B cell (primary cell): Measurements from ENCODE around the gene TRIM72. TPM values are rescaled to one million over a fixed set of nuclear protein-coding genes. Genes with fewer than 3 reads are reported as not detected.

ENCODE experiments used
- ATAC-seq: fragments of 200-7000 bp; cut with Tn5 transposase; one replicate; pipeline ENCODE4 v1.10.0; 2021; ENCODE audit warnings: low read depth, mild to moderate bottlenecking, moderate number of reproducible peaks, moderate library complexity
- CTCF ChIA-PET: fragments of 350-600 bp; sonication (Branson Sonifier 250); formaldehyde crosslinking; loops from one replicate; lab custom pipeline; 2021; ENCODE audit warnings: antibody characterized with exemption, inconsistent platforms; lab: Charles Lee
- POLR2A ChIA-PET: fragments of 350-600 bp; sonication (Branson Sonifier 250); formaldehyde crosslinking; loops from one replicate; lab custom pipeline; 2021; ENCODE audit warnings: antibody characterized with exemption; lab: Charles Lee
- DNase-seq: peaks from one replicate; pipeline ENCODE4 v3.0.0; 2013
- H2AFZ ChIP-seq: 2 replicates; pipeline ENCODE4 v1.6.1; 2012; ENCODE audit warnings: mild to moderate bottlenecking, low read depth, low read length; ENCODE audit not compliant: insufficient read depth, poor library complexity, severe bottlenecking
- H3K27ac ChIP-seq, 2 donors: 1 replicate in 1 of 2; 2 replicates in 1 of 2; pipeline ENCODE4 v1.5.1; 2012 to 2013; ENCODE audit warnings: low read length in 2 of 2, mild to moderate bottlenecking in 2 of 2, moderate library complexity in 1 of 2
- H3K27me3 ChIP-seq, 4 experiments: fragments of 200-600 bp in 1 of 4; sonication (generic) in 1 of 4; replicated peaks in 1 of 4; 1 replicate in 2 of 4; 2 replicates in 2 of 4; pipeline versions ENCODE4 v1.6.1 to v1.7.0; 2013 to 2016; ENCODE audit warnings: low read length in 3 of 4, mild to moderate bottlenecking in 2 of 4, mixed read lengths in 1 of 4, moderate library complexity in 1 of 4; ENCODE audit not compliant: insufficient read depth in 4 of 4, control insufficient read depth in 3 of 4; ENCODE audit errors: control extremely low read depth in 1 of 4
- H3K36me3 ChIP-seq, 2 experiments: replicated peaks in 1 of 2; 1 replicate in 1 of 2; 2 replicates in 1 of 2; pipeline versions ENCODE4 v1.6.1 to v1.7.1; 2013; ENCODE audit warnings: low read length in 1 of 2; ENCODE audit not compliant: insufficient read depth in 2 of 2, control insufficient read depth in 1 of 2; ENCODE audit errors: control extremely low read depth in 1 of 2, extremely low read depth in 1 of 2
- H3K4me1 ChIP-seq, 2 donors: fragments of 200-600 bp in 1 of 2; sonication (generic) in 1 of 2; 1 replicate in 1 of 2; 2 replicates in 1 of 2; pipeline versions ENCODE4 v1.5.1 to v1.6.1; 2013 to 2017; ENCODE audit warnings: low read length in 2 of 2; ENCODE audit not compliant: control insufficient read depth in 2 of 2, insufficient read depth in 2 of 2
- H3K4me2 ChIP-seq: replicated peaks from 2 replicates; pipeline ENCODE3; 2012; ENCODE audit warnings: mild to moderate bottlenecking, low read depth, low read length; ENCODE audit not compliant: poor library complexity, severe bottlenecking
- H3K4me3 ChIP-seq, 5 experiments: fragments of 200-600 bp in 1 of 5; sonication (generic) in 1 of 5; 1 replicate in 3 of 5; 2 replicates in 2 of 5; pipeline versions ENCODE4 v1.5.1 to v1.7.0; 2011 to 2016; ENCODE audit warnings: low read length in 4 of 5, mild to moderate bottlenecking in 4 of 5, low read depth in 2 of 5, control low read depth in 1 of 5, moderate library complexity in 1 of 5; ENCODE audit not compliant: insufficient read depth in 1 of 5; ENCODE audit errors: control extremely low read depth in 1 of 5, extremely low read depth in 1 of 5
- H3K79me2 ChIP-seq: fragments of 200-600 bp; sonication (generic); one replicate; pipeline ENCODE4 v1.6.0; 2016; ENCODE audit warnings: low read length; ENCODE audit not compliant: control insufficient read depth, insufficient read depth
- H3K9ac ChIP-seq: fragments of 200-600 bp; sonication (generic); 2 replicates; pipeline ENCODE4 v1.6.1; 2017; ENCODE audit warnings: mild to moderate bottlenecking, low read length, moderate library complexity
- H3K9me3 ChIP-seq, 3 donors: one replicate each; pipeline versions ENCODE4 v1.6.1 to v1.7.1; 2013; ENCODE audit warnings: low read length in 2 of 3; ENCODE audit not compliant: control insufficient read depth in 2 of 3, insufficient read depth in 1 of 3; ENCODE audit errors: control extremely low read depth in 1 of 3
- H4K20me1 ChIP-seq: 2 replicates; pipeline ENCODE4 v1.6.0; 2012; ENCODE audit warnings: mild to moderate bottlenecking, low read length; ENCODE audit not compliant: insufficient read depth, control insufficient read depth, poor library complexity, severe bottlenecking
- H3K27ac Mint-ChIP-seq: one replicate; pipeline ENCODE4 v1.8.0; 2021; ENCODE audit warnings: mixed read lengths
- H3K27me3 Mint-ChIP-seq: one replicate; pipeline ENCODE4 v1.8.0; 2021; ENCODE audit warnings: mixed read lengths
- H3K4me1 Mint-ChIP-seq: one replicate; pipeline ENCODE4 v1.8.0; 2021; ENCODE audit warnings: mixed read lengths
- H3K4me3 Mint-ChIP-seq: one replicate; pipeline ENCODE4 v1.8.0; 2021; ENCODE audit warnings: mixed read lengths
- H3K9me3 Mint-ChIP-seq: one replicate; pipeline ENCODE4 v1.8.0; 2022; ENCODE audit warnings: mixed read lengths; ENCODE audit not compliant: insufficient read depth
- EZH2 ChIP-seq: IDR thresholded peaks from 2 replicates; pipeline ENCODE4 v1.6.1; 2012; ENCODE audit warnings: borderline replicate concordance, low read depth, mild to moderate bottlenecking, moderate library complexity, low read length; ENCODE audit not compliant: insufficient read depth, poor library complexity, severe bottlenecking
- WGBS: methylation state at CpG from one replicate; pipeline ENCODE4 v1.1.5; 2013; ENCODE audit warnings: missing lambda C conversion rate; ENCODE audit not compliant: insufficient coverage; 5-methylcytosine and 5-hydroxymethylcytosine counted together
- intact Hi-C: fragments of 100-400 bp; cut with micrococcal nuclease; formaldehyde crosslinking; loops from one replicate; pipeline ENCODE4 v1.10.0; 2022
- polyA plus RNA-seq: library from polyadenylated mRNA; depleted of rRNA; stranded (reverse); fragments of >200 nt; gene quantifications from 2 replicates; pipeline ENCODE4 v1.2.3, GENCODE V29; 2012
- total RNA-seq, 2 donors: library from RNA; stranded (reverse); fragments of 120-200 nt in 1 of 2; gene quantifications; 1 replicate in 1 of 2; 2 replicates in 1 of 2; pipeline versions ENCODE4 v1.2.3 to v1.2.4, GENCODE V29; 2013 to 2022
- TF ChIP-seq, protein P1 (sequence below): fragments of 200-600 bp; IDR thresholded peaks from one replicate; pipeline ENCODE4 v1.8.0; 2022; ENCODE audit warnings: antibody characterized with exemption, mild to moderate bottlenecking

The TRIM72 gene
- total and polyA plus RNA-seq, 2 donors (not counting 1 experiment from before 2014, with no cell fraction given) = 0.03 to 0.05 TPM

DNA sequence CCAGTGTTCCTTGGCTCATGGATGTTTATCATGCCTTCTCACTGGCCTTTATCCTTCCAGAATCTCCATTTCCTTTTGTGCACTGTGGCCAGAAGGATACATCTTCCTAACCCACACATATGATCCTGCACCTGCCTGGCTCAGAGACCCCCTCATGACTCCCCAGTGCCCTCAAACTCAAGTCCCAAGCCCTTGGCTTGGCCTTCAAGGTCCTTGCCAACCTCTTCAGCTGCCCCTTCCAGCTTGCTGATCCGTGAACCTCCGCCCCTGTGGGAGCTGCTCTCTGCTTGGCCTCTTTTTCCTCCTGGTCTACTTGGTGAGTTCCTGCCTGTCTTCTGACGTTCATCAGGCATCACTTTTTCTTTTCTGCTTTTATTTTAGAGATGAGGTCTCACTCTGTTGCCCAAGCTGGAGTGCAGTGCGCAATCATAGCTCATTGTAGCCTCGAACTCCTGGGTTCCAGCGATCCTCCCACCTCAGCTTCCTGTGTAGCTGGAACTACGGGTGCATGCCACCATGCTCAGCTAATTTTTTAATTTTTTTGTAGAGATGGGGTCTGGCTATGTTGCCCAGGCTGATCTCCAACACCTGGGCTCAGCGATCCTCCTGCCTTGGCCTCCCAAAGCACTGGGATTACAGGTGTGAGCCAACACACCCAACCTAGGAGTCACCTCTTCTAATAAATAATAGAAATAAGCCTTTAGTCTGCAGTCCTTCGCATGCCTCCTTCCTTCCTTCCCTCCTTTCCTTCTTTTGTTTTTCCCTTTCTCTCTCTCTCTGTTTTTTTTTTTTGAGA is 8.8 kb upstream of the TRIM72 start:
- DNase-seq (peak; percentile 13), ATAC-seq (no peak)
- H3K27me3 Mint-ChIP-seq = no peaks in the 10 kb centered on the region
- Histone ChIP-seq H3K36me3 (peaks cover 0 to under 1% of the 10 kb centered on the region in 2 experiments), H4K20me1 (peaks cover 11% of the 10 kb centered on the region), H3K27me3 (no peaks in the 10 kb centered on the region), H3K4me3 (no peak overlapping the region), H3K27ac (no peak overlapping the region), H3K4me2 (no peak overlapping the region), H3K79me2 (peaks cover 6% of the 10 kb centered on the region), H3K9me3 (peaks cover 0 to 4% (median 0%) of the 10 kb centered on the region in 3 donors), H3K4me1 (peaks cover 30 to 39% of the 10 kb centered on the region in 2 donors), H3K9ac (no peak overlapping the region), H2AFZ (no peak overlapping the region)
- H3K9me3 Mint-ChIP-seq = no peaks in the 10 kb centered on the region
- ChIA-PET CTCF (interaction anchor here (0.6 to 0.9 kb wide), 2 partner anchors 53 to 177 kb away, joined by 3 read pairs; no protein-coding TSS in a partner anchor), POLR2A (interaction anchor here (1.0 kb wide), 1 partner anchor 25 kb away, joined by 5 read pairs; the partner anchor contains the start of gene FUS)
- no peak overlapping the region for H3K4me3 Mint-ChIP-seq
- H3K27ac Mint-ChIP-seq = peak overlapping the region; percentile 51
- intact Hi-C loops = loop anchor here (5.0 kb wide), 4 partner anchors 57 to 252 kb away; partner anchors contain the start of genes ARMC5 and ZNF843
- WGBS = 100% methylated on average over 2 of the region's 9 CpGs
- H3K4me1 Mint-ChIP-seq = peaks cover 38% of the 10 kb centered on the region
- TF ChIP-seq, protein P1, sequence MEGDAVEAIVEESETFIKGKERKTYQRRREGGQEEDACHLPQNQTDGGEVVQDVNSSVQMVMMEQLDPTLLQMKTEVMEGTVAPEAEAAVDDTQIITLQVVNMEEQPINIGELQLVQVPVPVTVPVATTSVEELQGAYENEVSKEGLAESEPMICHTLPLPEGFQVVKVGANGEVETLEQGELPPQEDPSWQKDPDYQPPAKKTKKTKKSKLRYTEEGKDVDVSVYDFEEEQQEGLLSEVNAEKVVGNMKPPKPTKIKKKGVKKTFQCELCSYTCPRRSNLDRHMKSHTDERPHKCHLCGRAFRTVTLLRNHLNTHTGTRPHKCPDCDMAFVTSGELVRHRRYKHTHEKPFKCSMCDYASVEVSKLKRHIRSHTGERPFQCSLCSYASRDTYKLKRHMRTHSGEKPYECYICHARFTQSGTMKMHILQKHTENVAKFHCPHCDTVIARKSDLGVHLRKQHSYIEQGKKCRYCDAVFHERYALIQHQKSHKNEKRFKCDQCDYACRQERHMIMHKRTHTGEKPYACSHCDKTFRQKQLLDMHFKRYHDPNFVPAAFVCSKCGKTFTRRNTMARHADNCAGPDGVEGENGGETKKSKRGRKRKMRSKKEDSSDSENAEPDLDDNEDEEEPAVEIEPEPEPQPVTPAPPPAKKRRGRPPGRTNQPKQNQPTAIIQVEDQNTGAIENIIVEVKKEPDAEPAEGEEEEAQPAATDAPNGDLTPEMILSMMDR = no peak

DNA sequence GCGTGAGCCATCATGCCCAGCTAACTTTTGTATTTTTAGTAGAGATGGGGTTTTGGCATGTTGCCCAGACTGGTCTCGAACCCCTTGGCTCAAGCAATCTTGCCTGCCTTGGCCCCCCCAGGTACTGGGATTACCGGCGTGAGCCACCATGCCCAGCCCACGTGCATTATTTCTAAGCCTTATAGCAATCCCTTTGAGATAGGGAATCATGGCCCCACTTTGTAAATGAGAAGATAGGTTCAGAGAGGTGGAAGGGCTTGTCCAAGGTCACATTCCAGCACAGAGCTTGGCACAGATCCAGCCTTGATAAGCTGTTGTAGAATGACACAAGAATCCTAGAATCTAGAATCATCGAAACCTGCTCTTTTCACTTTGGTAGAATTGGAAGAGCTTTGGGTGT is 7.1 kb upstream of the TRIM72 start:
- H3K27ac ChIP-seq = no peak overlapping the region
- no peak overlapping the region for H3K4me2 ChIP-seq
- Mint-ChIP-seq H3K9me3 (no peaks in the 10 kb centered on the region), H3K27ac (no peak overlapping the region), H3K27me3 (peaks cover 2% of the 10 kb centered on the region), H3K4me1 (peaks cover 27% of the 10 kb centered on the region), H3K4me3 (no peak overlapping the region)
- no peak for ATAC-seq
- no peak for DNase-seq
- H3K9ac ChIP-seq = no peak overlapping the region
- WGBS = 84% methylated on average over 5 of the region's 6 CpGs
- H2AFZ ChIP-seq = no peak overlapping the region
- intact Hi-C loops = no loop called here
- H4K20me1 ChIP-seq = no peaks in the 10 kb centered on the region
- no peaks in the 10 kb centered on the region for H3K27me3 ChIP-seq
- TF ChIP-seq, protein P1 = no peak
- TF ChIP-seq EZH2 = no peak
- H3K4me3 ChIP-seq = no peak overlapping the region
- CTCF ChIA-PET = interaction anchor here (0.8 to 1.2 kb wide), 3 partner anchors 8 to 157 kb away, joined by 3 read pairs; no protein-coding TSS in a partner anchor
- POLR2A ChIA-PET = no interaction called here
- H3K79me2 ChIP-seq = no peaks in the 10 kb centered on the region
- peaks cover 0 to 4% (median 0%) of the 10 kb centered on the region in 3 donors for H3K9me3 ChIP-seq
- no peaks in the 10 kb centered on the region for H3K36me3 ChIP-seq
- peaks cover 14 to 22% of the 10 kb centered on the region in 2 donors for H3K4me1 ChIP-seq
